GM23338 (cell line): Measurements from ENCODE around the gene STEAP2. TPM values are rescaled to one million over a fixed set of nuclear protein-coding genes. Genes with fewer than 3 reads are reported as not detected.
A peak's percentile ranks its signal among the peaks of the same experiment; 100 is the strongest.

Experiments
- ATAC-seq: fragments of 200-7000 bp; cut with Tn5 transposase; 3 replicates; pipeline ENCODE4 v1.9.1; 2020
- DNase-seq: peaks from one replicate; pipeline ENCODE4 v3.0.0-alpha.2; 2015; ENCODE audit warnings: low spot score
- H2AFZ ChIP-seq: fragments of 200-600 bp; sonication (generic); 2 replicates; pipeline ENCODE4 v1.8.0; 2016; ENCODE audit warnings: antibody characterized with exemption, mild to moderate bottlenecking, moderate library complexity
- H3F3A ChIP-seq: fragments of 200-600 bp; sonication (generic); replicated peaks from 2 replicates; pipeline ENCODE4 v1.8.0; 2017; ENCODE audit warnings: antibody characterized with exemption, mixed run types, low read depth
- H3K27ac ChIP-seq: fragments of 200-600 bp; sonication (generic); 2 replicates; pipeline ENCODE4 v1.6.1; 2016; ENCODE audit warnings: low read depth
- H3K27me3 ChIP-seq: fragments of 200-600 bp; sonication (generic); 2 replicates; pipeline ENCODE4 v1.8.0; 2016; ENCODE audit warnings: mild to moderate bottlenecking, mixed run types, moderate library complexity; ENCODE audit not compliant: insufficient read depth
- H3K36me3 ChIP-seq: fragments of 200-600 bp; sonication (generic); 2 replicates; pipeline ENCODE4 v1.8.0; 2016; ENCODE audit warnings: mild to moderate bottlenecking; ENCODE audit not compliant: insufficient read depth
- H3K4me1 ChIP-seq: fragments of 200-600 bp; sonication (generic); 2 replicates; pipeline ENCODE4 v1.8.0; 2016; ENCODE audit warnings: mild to moderate bottlenecking, moderate library complexity; ENCODE audit not compliant: insufficient read depth
- H3K4me2 ChIP-seq: fragments of 200-600 bp; sonication (generic); 2 replicates; pipeline ENCODE4 v1.7.1; 2017; ENCODE audit warnings: mixed run types
- H3K4me3 ChIP-seq: fragments of 200-600 bp; sonication (generic); 2 replicates; pipeline ENCODE4 v1.6.1; 2016; ENCODE audit warnings: mixed run types
- H3K79me2 ChIP-seq: fragments of 200-600 bp; sonication (generic); replicated peaks from 2 replicates; pipeline ENCODE4 v1.8.0; 2017; ENCODE audit warnings: mild to moderate bottlenecking; ENCODE audit not compliant: insufficient read depth
- H3K9me2 ChIP-seq: fragments of 200-600 bp; sonication (generic); 2 replicates; pipeline ENCODE4 v1.8.0; 2017; ENCODE audit not compliant: insufficient read depth
- H4K20me1 ChIP-seq: fragments of 200-600 bp; sonication (generic); replicated peaks from 2 replicates; pipeline ENCODE4 v1.8.0; 2017; ENCODE audit warnings: mild to moderate bottlenecking; ENCODE audit not compliant: insufficient read depth
- H3K27ac Mint-ChIP-seq: 2 replicates; pipeline ENCODE4 v1.8.0; 2020; ENCODE audit warnings: inconsistent platforms, mild to moderate bottlenecking, moderate library complexity, mixed read lengths
- H3K27me3 Mint-ChIP-seq: 3 replicates; pipeline ENCODE4 v1.8.0; 2022; ENCODE audit warnings: low read depth, mild to moderate bottlenecking, moderate library complexity, mixed read lengths, inconsistent platforms; ENCODE audit not compliant: insufficient read depth, poor library complexity
- H3K36me3 Mint-ChIP-seq: 3 replicates; pipeline ENCODE4 v1.8.0; 2021; ENCODE audit warnings: low read depth, mild to moderate bottlenecking, inconsistent platforms, moderate library complexity, mixed read lengths
- H3K4me1 Mint-ChIP-seq: 3 replicates; pipeline ENCODE4 v1.8.0; 2020; ENCODE audit warnings: mild to moderate bottlenecking, inconsistent platforms, mixed read lengths
- H3K4me3 Mint-ChIP-seq: 3 replicates; pipeline ENCODE4 v1.8.0; 2021; ENCODE audit warnings: moderate library complexity, mild to moderate bottlenecking, inconsistent platforms, mixed read lengths
- H3K9me3 Mint-ChIP-seq: 3 replicates; pipeline ENCODE4 v1.8.0; 2020; ENCODE audit warnings: moderate library complexity, mild to moderate bottlenecking, inconsistent platforms, mixed read lengths
- CREB1 ChIP-seq: fragments of 250-450 bp; sonication (Bioruptor Pico); IDR thresholded peaks from 2 replicates; pipeline ENCODE4 v1.5.0; 2020; ENCODE audit warnings: low read depth, mild to moderate bottlenecking, moderate library complexity
- CTCF ChIP-seq, 2 experiments: fragments of 200-600 bp in 1 of 2; sonication (generic) in 1 of 2; conservative IDR thresholded peaks; 2 replicates each; pipeline versions ENCODE4 v1.5.1 to v1.6.1; 2016 to 2017; ENCODE audit warnings: antibody characterized with exemption in 2 of 2, low read depth in 2 of 2, mild to moderate bottlenecking in 2 of 2, moderate library complexity in 1 of 2
- ETS1 ChIP-seq: IDR thresholded peaks from 2 replicates; pipeline ENCODE4 v1.6.1; 2016; ENCODE audit warnings: antibody characterized with exemption
- EZH2 ChIP-seq: fragments of 200-600 bp; sonication (generic); IDR thresholded peaks from one replicate; pipeline ENCODE4 v1.8.0; 2017; ENCODE audit warnings: antibody characterized with exemption, mild to moderate bottlenecking, low read depth; ENCODE audit not compliant: unreplicated experiment
- EZH2phosphoT487 ChIP-seq: fragments of 200-600 bp; sonication (generic); IDR thresholded peaks from one replicate; pipeline ENCODE4 v1.8.1; 2018; ENCODE audit warnings: antibody characterized with exemption; ENCODE audit not compliant: unreplicated experiment
- JUNB ChIP-seq: IDR thresholded peaks from one replicate; pipeline ENCODE4 v1.6.1; 2016; ENCODE audit warnings: antibody characterized with exemption; ENCODE audit not compliant: unreplicated experiment
- NANOG ChIP-seq: IDR thresholded peaks from 2 replicates; pipeline ENCODE4 v1.6.1; 2016; ENCODE audit warnings: antibody characterized with exemption, borderline replicate concordance
- POLR2AphosphoS5 ChIP-seq: IDR thresholded peaks from 2 replicates; pipeline ENCODE4 v1.6.1; 2016; ENCODE audit warnings: antibody characterized with exemption, low read depth
- STAT1 ChIP-seq: IDR thresholded peaks from one replicate; pipeline ENCODE4 v1.6.1; 2016; ENCODE audit warnings: antibody characterized with exemption; ENCODE audit not compliant: unreplicated experiment
- ZNF114 ChIP-seq: fragments of 250-450 bp; sonication (Bioruptor Pico); IDR thresholded peaks from 2 replicates; pipeline ENCODE4 v1.5.0; 2020; ENCODE audit warnings: mild to moderate bottlenecking, moderate library complexity
- ZNF331 ChIP-seq: fragments of 250-450 bp; sonication (Bioruptor Pico); IDR thresholded peaks from 2 replicates; pipeline ENCODE4 v1.5.0; 2020; ENCODE audit warnings: low read depth, mild to moderate bottlenecking, moderate library complexity
- ZNF462 ChIP-seq: fragments of 250-450 bp; sonication (Bioruptor Pico); IDR thresholded peaks from 2 replicates; pipeline ENCODE4 v1.5.0; 2020; ENCODE audit warnings: mild to moderate bottlenecking, moderate library complexity
- polyA plus RNA-seq: library from polyadenylated mRNA; unstranded; fragments of >200 nt; fragmentation: Nextera tagmentation; extraction: Ambion mirVana; gene quantifications from 2 replicates; pipeline ENCODE4 v1.2.1, GENCODE V29; 2016
- total RNA-seq: library from RNA; depleted of rRNA; stranded (reverse); fragments of >200 nt; shearing (Covaris generic); gene quantifications from 2 replicates; pipeline ENCODE4 v1.2.3, GENCODE V29; 2014
- TF ChIP-seq, protein P1 (sequence below): IDR thresholded peaks from one replicate; pipeline ENCODE4 v1.6.1; 2018; ENCODE audit warnings: antibody characterized with exemption; ENCODE audit not compliant: unreplicated experiment

The STEAP2 gene
- total and polyA plus RNA-seq, 2 experiments from 2014 or later: 13.1 to 22.0 TPM

DNA sequence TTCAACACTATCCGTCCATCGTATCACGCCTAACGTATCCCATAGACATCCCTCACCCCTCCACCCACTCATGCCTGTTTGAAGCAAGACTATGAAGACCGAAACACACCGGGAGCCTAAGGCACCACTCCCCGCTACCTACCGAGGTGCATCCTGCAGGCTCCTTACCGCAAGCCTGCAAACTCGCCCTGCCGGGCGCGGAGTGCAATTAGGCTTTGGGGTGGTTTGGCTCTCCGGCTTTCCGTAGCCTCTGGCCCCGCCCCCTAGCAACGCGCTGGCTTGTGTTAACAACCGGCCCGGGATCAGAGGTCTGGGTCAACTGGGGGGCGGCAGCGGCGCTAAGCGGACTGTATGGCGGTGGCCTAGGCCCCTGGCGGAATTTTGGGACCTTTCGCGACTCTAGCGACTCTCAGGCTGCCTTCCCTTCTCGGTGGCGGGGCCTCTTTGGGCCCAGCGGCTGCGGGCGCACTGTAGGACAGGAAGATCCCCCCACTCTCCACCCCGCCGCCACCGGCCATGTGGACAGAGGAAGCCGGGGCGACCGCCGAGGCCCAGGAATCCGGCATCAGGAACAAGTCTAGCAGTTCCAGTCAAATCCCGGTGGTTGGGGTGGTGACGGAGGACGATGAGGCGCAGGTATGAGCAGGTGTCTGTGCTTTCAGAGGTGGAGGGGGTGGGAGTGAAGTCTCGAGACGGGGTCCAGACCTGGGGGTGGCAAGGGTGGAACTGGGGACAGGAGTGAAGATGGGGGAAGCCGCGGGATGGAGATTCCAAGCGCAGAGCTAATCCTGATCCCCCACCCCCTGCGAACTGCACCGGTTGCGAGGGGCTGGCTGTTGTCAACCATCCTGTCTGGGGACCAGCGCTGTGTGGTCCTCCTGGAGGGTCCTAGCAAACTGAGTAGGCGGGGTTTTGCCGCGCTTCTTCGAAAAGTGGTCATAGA, 33.6 kb downstream of the STEAP2 start, which contains the start of gene CFAP69:
Gene CFAP69, plus strand, starts transcription at position 266 of the 943 bp plus-strand sequence. Its CDS starts 251 bp downstream, at position 517.
- Histone ChIP-seq H3K27me3 (peaks cover 27% of the 10 kb centered on the region), H3K79me2 (0 out of 2 replicates have a peak, but pooled peaks cover 4% of the 10 kb centered on the region), H3K4me2 (peak within 1 kb of the TSS; percentile 98), H3F3A (no peaks in the 10 kb centered on the region), H4K20me1 (no peaks in the 10 kb centered on the region; the same call in 1 of the 2 replicates), H3K4me1 (peaks cover 12% of the 10 kb centered on the region), H3K9me2 (no peaks in the 10 kb centered on the region; the same call in 1 of the 2 replicates), H3K36me3 (no peaks in the 10 kb centered on the region), H2AFZ (peak within 1 kb of the TSS; percentile 96), H3K27ac (no peak within 1 kb of the TSS), H3K4me3 (peak within 1 kb of the TSS; percentile 68)
- DNase-seq (peak; percentile 98), ATAC-seq (peak; percentile 82)
- H3K36me3 Mint-ChIP-seq: no peaks in the 10 kb centered on the region
- peaks cover 6% of the 10 kb centered on the region for H3K27me3 Mint-ChIP-seq
- H3K4me1 Mint-ChIP-seq: peaks cover 35% of the 10 kb centered on the region
- H3K4me3 Mint-ChIP-seq: peak within 1 kb of the TSS; percentile 86
- H3K9me3 Mint-ChIP-seq: no peaks in the 10 kb centered on the region; the same call in 2 of the 3 replicates
- H3K27ac Mint-ChIP-seq: 0 out of 2 replicates have a peak within 1 kb of the TSS, but pooled peaks have one; percentile 55
- TF ChIP-seq NANOG: no peak
- TF ChIP-seq STAT1: no peak
- TF ChIP-seq EZH2phosphoT487: no peak
- TF ChIP-seq ZNF331: no peak
- TF ChIP-seq CTCF (conservative IDR thresholded peaks at IDR 0.05; ENCODE audit: low read depth in 2 of 2): peak in 1 of 2 experiments; percentile 6; a peak in 1 of 4 replicates
- TF ChIP-seq ETS1: no peak
- TF ChIP-seq, protein P1, sequence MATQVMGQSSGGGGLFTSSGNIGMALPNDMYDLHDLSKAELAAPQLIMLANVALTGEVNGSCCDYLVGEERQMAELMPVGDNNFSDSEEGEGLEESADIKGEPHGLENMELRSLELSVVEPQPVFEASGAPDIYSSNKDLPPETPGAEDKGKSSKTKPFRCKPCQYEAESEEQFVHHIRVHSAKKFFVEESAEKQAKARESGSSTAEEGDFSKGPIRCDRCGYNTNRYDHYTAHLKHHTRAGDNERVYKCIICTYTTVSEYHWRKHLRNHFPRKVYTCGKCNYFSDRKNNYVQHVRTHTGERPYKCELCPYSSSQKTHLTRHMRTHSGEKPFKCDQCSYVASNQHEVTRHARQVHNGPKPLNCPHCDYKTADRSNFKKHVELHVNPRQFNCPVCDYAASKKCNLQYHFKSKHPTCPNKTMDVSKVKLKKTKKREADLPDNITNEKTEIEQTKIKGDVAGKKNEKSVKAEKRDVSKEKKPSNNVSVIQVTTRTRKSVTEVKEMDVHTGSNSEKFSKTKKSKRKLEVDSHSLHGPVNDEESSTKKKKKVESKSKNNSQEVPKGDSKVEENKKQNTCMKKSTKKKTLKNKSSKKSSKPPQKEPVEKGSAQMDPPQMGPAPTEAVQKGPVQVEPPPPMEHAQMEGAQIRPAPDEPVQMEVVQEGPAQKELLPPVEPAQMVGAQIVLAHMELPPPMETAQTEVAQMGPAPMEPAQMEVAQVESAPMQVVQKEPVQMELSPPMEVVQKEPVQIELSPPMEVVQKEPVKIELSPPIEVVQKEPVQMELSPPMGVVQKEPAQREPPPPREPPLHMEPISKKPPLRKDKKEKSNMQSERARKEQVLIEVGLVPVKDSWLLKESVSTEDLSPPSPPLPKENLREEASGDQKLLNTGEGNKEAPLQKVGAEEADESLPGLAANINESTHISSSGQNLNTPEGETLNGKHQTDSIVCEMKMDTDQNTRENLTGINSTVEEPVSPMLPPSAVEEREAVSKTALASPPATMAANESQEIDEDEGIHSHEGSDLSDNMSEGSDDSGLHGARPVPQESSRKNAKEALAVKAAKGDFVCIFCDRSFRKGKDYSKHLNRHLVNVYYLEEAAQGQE: no peak
- TF ChIP-seq EZH2: no peak
- TF ChIP-seq JUNB: no peak
- TF ChIP-seq ZNF114: no peak
- TF ChIP-seq CREB1: no peak
- no peak for TF ChIP-seq ZNF462 (CRISPR knock-in tag)
- TF ChIP-seq POLR2AphosphoS5: peak; percentile 66
